GM19452 (cell line): Measurements from ENCODE around the gene TANGO2.

Experiments used
- ATAC-seq: cut with Tn5 transposase; IDR thresholded peaks from one replicate; pipeline ENCODE4 v1.9.1; 2021; ENCODE audit not compliant: unreplicated experiment

Gene TANGO2

DNA sequence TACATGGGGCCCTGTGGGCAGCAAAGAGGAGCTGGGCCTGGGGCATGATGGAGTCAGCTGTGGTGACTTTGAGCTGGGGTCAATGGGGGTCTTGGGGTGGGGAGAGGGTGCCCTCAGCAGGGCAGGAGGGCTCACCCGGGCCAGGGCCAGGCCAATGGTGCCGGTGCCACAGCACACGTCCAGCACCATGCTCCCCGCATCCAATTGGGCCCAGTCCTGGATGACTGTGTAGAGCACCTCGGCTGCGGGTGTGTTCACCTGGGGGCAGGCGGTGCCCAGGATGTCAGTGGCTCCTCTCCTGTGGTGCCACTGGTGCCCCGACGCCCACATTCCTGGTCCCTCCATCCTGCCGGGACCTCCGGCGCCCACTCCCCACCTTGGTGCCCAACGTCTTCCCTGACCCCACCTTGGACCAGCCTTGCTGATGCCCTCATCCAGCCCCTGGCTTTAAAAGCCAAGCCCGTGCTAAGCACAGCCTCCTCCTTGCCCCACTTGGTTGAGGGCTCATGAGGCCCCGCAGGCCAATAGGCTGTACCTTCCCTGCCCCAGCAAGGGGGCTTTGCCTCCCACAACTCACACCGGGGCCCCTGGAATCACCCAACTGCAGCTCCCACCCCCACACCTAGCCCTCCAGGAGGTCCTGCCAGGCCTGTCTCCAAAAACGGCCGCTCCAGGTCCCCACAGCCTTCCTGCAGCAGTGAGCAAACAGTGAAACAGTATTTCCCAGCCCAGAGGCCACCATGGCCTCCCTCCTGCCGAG is 92.8 kb downstream of the TANGO2 start:
- ATAC-seq, result no peak

- no peak for ATAC-seq
These were observed 93.9 kb downstream of the TANGO2 start for GRCh38 chr22:20114506-20115475.

DNA sequence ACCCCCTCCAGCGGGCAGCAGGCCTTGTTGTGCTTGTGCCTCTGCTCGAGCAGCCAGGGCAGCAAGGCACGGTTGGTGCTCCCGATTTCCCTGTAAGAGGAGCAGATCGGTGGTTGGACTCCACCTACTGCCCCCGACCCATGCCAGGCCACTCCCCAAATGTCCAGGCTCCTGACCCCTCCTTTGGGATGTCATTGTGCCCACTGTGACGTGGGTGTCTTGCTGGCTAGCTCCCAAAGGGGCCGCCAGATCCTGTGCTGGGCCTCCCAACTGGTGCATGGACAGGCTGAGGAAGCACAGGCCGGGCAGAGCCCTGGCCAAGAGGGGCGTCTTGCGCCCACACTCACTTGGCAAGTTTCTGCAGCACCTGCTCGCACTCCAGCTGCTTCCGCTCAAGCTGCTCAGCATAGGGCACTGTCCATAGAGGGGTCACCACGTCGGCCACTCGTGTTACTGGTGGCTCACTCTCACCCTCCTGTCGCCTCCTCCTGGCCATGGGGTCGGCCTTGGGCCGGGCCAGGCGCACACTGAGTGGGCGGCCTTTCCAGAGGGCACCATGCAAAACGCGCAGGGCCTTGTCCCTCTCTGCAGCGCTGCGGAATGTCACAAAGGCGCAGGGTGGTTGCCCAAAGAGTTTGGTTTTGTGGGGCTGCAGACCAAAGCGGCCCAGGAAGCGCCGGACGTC is 94.9 kb downstream of the TANGO2 start, which contains the start of gene RANBP1:
RANBP1 (plus strand) TSS at position 414 of the 685 bp plus-strand sequence; CDS start at position 495, 81 bp downstream.
- no peak for ATAC-seq

GRCh38 chr22:20116376-20116950 is 95.6 kb downstream of the TANGO2 start:
- no peak for ATAC-seq
